Measurements from ENCODE around the gene FRMD5.
"Not testable (repeated sequence)": the region's sequence is repeated elsewhere in the genome, so short reads cannot be mapped to it uniquely, and the experiment has no call there.

The FRMD5 gene

GRCh38 chr15:43831519-43832052 is 363.5 kb downstream of the FRMD5 start:
- DNase-seq (ENCODE audit: low read depth) = not testable (repeated sequence)

GRCh38 chr15:43830691-43831275 is 364.3 kb downstream of the FRMD5 start:
- not testable (repeated sequence) for DNase-seq (ENCODE audit: low read depth)

- DNase-seq (ENCODE audit: low read depth) = not testable (repeated sequence)
Measured at GRCh38 chr15:43829951-43830540, 365.0 kb downstream of the FRMD5 start.

GRCh38 chr15:43828061-43828657 is 366.9 kb downstream of the FRMD5 start:
- DNase-seq (ENCODE audit: low read depth) = no peak

- DNase-seq (ENCODE audit: low read depth) = peak; percentile 67
Measured at GRCh38 chr15:43826508-43827341, 368.3 kb downstream of the FRMD5 start, which contains the start of gene WDR76. Gene WDR76 (plus strand): TSS chr15:43827002. CDS start chr15:43827033, 31 bp downstream.

GRCh38 chr15:43826029-43826507 is 369.0 kb downstream of the FRMD5 start:
- DNase-seq (ENCODE audit: low read depth) = no peak

- DNase-seq (ENCODE audit: low read depth) = not testable (repeated sequence)
Measured at GRCh38 chr15:43825305-43825704, 369.8 kb downstream of the FRMD5 start.

- DNase-seq (ENCODE audit: low read depth) = peak; percentile 97
Measured at GRCh38 chr15:43824302-43825246, 370.5 kb downstream of the FRMD5 start, which contains the start of gene MFAP1. Gene MFAP1 (minus strand): TSS chr15:43824690. CDS start chr15:43824569, 121 bp downstream.

- no peak for DNase-seq (ENCODE audit: low read depth)
Measured at GRCh38 chr15:43821505-43821904, 373.6 kb downstream of the FRMD5 start.

Measured in fibroblast of the conjunctiva (primary cell).